Naive B cell (primary cell): Measurements from ENCODE around the gene CBX5. TPM values are rescaled to one million over a fixed set of nuclear protein-coding genes. Genes with fewer than 3 reads are reported as not detected.
A peak's percentile ranks its signal among the peaks of the same experiment; 100 is the strongest.
"Not testable (repeated sequence)": the region's sequence is repeated elsewhere in the genome, so short reads cannot be mapped to it uniquely, and the experiment has no call there.

Experiments
- ATAC-seq, 2 donors: fragments of 150-1000 bp; cut with Tn5 transposase; 2 replicates each; pipeline ENCODE4 v1.10.0; 2021; ENCODE audit warnings: low read depth in 2 of 2, mild to moderate bottlenecking in 2 of 2, moderate library complexity in 2 of 2
- DNase-seq: peaks from one replicate; pipeline ENCODE4 v3.0.0; 2022
- H3K27ac Mint-ChIP-seq, 6 donors: one replicate each; pipeline ENCODE4 v1.8.0; 2020 to 2022; ENCODE audit warnings: mild to moderate bottlenecking in 6 of 6, mixed read lengths in 6 of 6, moderate library complexity in 5 of 6, inconsistent platforms in 2 of 6
- H3K27me3 Mint-ChIP-seq, 3 donors: one replicate each; pipeline ENCODE4 v1.8.0; 2021 to 2022; ENCODE audit warnings: mixed read lengths in 3 of 3, mild to moderate bottlenecking in 1 of 3
- H3K36me3 Mint-ChIP-seq, 2 donors: one replicate each; pipeline ENCODE4 v1.8.0; 2020 to 2022; ENCODE audit warnings: mixed read lengths in 2 of 2, inconsistent platforms in 1 of 2, mild to moderate bottlenecking in 1 of 2
- H3K4me1 Mint-ChIP-seq, 3 donors: one replicate each; pipeline ENCODE4 v1.8.0; 2020 to 2022; ENCODE audit warnings: mixed read lengths in 3 of 3, inconsistent platforms in 1 of 3, mild to moderate bottlenecking in 1 of 3, moderate library complexity in 1 of 3
- H3K4me3 Mint-ChIP-seq, 8 donors: one replicate each; pipeline ENCODE4 v1.8.0; 2020 to 2022; ENCODE audit warnings: mild to moderate bottlenecking in 8 of 8, mixed read lengths in 8 of 8, moderate library complexity in 8 of 8, inconsistent platforms in 2 of 8
- H3K9me3 Mint-ChIP-seq, 7 donors: one replicate each; pipeline ENCODE4 v1.8.0; 2020 to 2022; ENCODE audit warnings: mixed read lengths in 7 of 7, mild to moderate bottlenecking in 5 of 7, inconsistent platforms in 2 of 7, moderate library complexity in 1 of 7
- polyA plus RNA-seq, 6 donors: library from polyadenylated mRNA; unstranded; fragments of 300-500 nt; fragmentation: Illumina TruSeq; gene quantifications; one replicate each; pipeline ENCODE4 v1.2.3, GENCODE V29; 2021; ENCODE audit warnings: low read depth in 6 of 6

Gene CBX5
- polyA plus RNA-seq, 6 donors from 2014 or later: 12.3 to 31.8 (median 24.1) TPM

- not testable (repeated sequence) for DNase-seq, H3K4me3 Mint-ChIP-seq, ATAC-seq, H3K27ac Mint-ChIP-seq, H3K36me3 Mint-ChIP-seq, H3K9me3 Mint-ChIP-seq
- peaks cover 74 to 86% (median 85%) of the 10 kb centered on the region in 3 donors for H3K27me3 Mint-ChIP-seq
- H3K4me1 Mint-ChIP-seq: peaks cover 18 to 44% (median 34%) of the 10 kb centered on the region in 3 donors
Measured at GRCh38 chr12:54194611-54195010, 85.3 kb downstream of the CBX5 start.

- Mint-ChIP-seq H3K4me1 (peaks cover 22 to 49% (median 41%) of the 10 kb centered on the region in 3 donors), H3K27me3 (peaks cover 63 to 77% (median 75%) of the 10 kb centered on the region in 3 donors), H3K36me3 (no peaks in the 10 kb centered on the region), H3K27ac (peak overlapping the region in 1 of 6 donors; percentile 60), H3K4me3 (no peak overlapping the region), H3K9me3 (peaks cover 0 to 2% (median 0%) of the 10 kb centered on the region in 7 donors)
- DNase-seq (no peak), ATAC-seq (no peak)
Measured at GRCh38 chr12:54193434-54193833, 86.5 kb downstream of the CBX5 start.

GRCh38 chr12:54191550-54192022, 88.3 kb downstream of the CBX5 start:
- Mint-ChIP-seq H3K4me1 (peaks cover 23 to 47% (median 42%) of the 10 kb centered on the region in 3 donors), H3K4me3 (peak overlapping the region in 2 of 8 donors; percentile 2 to 69), H3K9me3 (no peaks in the 10 kb centered on the region), H3K36me3 (peaks cover 0 to 4% of the 10 kb centered on the region in 2 donors), H3K27me3 (peaks cover 52 to 61% (median 60%) of the 10 kb centered on the region in 3 donors), H3K27ac (peak overlapping the region in 3 of 6 donors; percentile 8 to 50 (median 49))
- ATAC-seq (peak; percentile 54 to 58), DNase-seq (peak; percentile 75)

- ATAC-seq: no peak
- DNase-seq: no peak
- Mint-ChIP-seq H3K4me3 (peak overlapping the region in 3 of 8 donors; percentile 2 to 69 (median 62)), H3K9me3 (no peaks in the 10 kb centered on the region), H3K36me3 (peaks cover 0 to 6% of the 10 kb centered on the region in 2 donors), H3K4me1 (peaks cover 20 to 44% (median 39%) of the 10 kb centered on the region in 3 donors), H3K27me3 (peaks cover 47 to 56% (median 55%) of the 10 kb centered on the region in 3 donors), H3K27ac (peak overlapping the region in 3 of 6 donors; percentile 8 to 76 (median 50))
Measured at GRCh38 chr12:54191126-54191525, 88.8 kb downstream of the CBX5 start.

GRCh38 chr12:54189198-54189539, 90.8 kb downstream of the CBX5 start:
- ATAC-seq: no peak
- DNase-seq: no peak
- Mint-ChIP-seq H3K4me1 (peaks cover 15 to 35% (median 33%) of the 10 kb centered on the region in 3 donors), H3K27me3 (peaks cover 35 to 39% (median 37%) of the 10 kb centered on the region in 3 donors), H3K27ac (peak overlapping the region in 4 of 6 donors; percentile 7 to 76 (median 74)), H3K9me3 (no peaks in the 10 kb centered on the region), H3K36me3 (peaks cover 0 to 6% of the 10 kb centered on the region in 2 donors), H3K4me3 (peak overlapping the region; percentile 79 to 96 (median 91))

- no peak for ATAC-seq
- no peaks in the 10 kb centered on the region for H3K9me3 Mint-ChIP-seq
Measured at GRCh38 chr12:54187075-54187474, 92.8 kb downstream of the CBX5 start.

GRCh38 chr12:54185919-54186318, 94.0 kb downstream of the CBX5 start:
- H3K36me3 Mint-ChIP-seq: peaks cover 4 to 6% of the 10 kb centered on the region in 2 donors
- peaks cover 11 to 14% (median 12%) of the 10 kb centered on the region in 3 donors for H3K27me3 Mint-ChIP-seq
- ATAC-seq (no peak), DNase-seq (no peak)
- H3K4me1 Mint-ChIP-seq: peaks cover 15 to 30% (median 25%) of the 10 kb centered on the region in 3 donors
- no peaks in the 10 kb centered on the region for H3K9me3 Mint-ChIP-seq
- H3K27ac Mint-ChIP-seq: peak overlapping the region in 3 of 6 donors; percentile 83 to 97 (median 91)
- peak overlapping the region in 1 of 8 donors; percentile 51 for H3K4me3 Mint-ChIP-seq

More at GRCh38 chr12:54187075-54187474, 92.8 kb downstream of the CBX5 start:
- Mint-ChIP-seq H3K27ac (peak overlapping the region in 1 of 6 donors; percentile 71), H3K4me1 (peaks cover 15 to 35% (median 31%) of the 10 kb centered on the region in 3 donors), H3K36me3 (peaks cover 0 to 6% of the 10 kb centered on the region in 2 donors), H3K27me3 (peaks cover 19 to 21% (median 19%) of the 10 kb centered on the region in 3 donors), H3K4me3 (peak overlapping the region in 4 of 8 donors; percentile 64 to 86 (median 74))
- no peak for DNase-seq

GRCh38 chr12:54185297-54185696, 94.6 kb downstream of the CBX5 start:
- not testable (repeated sequence) for H3K36me3 Mint-ChIP-seq, ATAC-seq, H3K27ac Mint-ChIP-seq, H3K9me3 Mint-ChIP-seq, DNase-seq, H3K27me3 Mint-ChIP-seq
- Mint-ChIP-seq H3K4me3 (peak overlapping the region in 1 of 8 donors; percentile 26), H3K4me1 (peaks cover 15 to 30% (median 22%) of the 10 kb centered on the region in 3 donors)

- Mint-ChIP-seq H3K27me3 (no peaks in the 10 kb centered on the region), H3K4me3 (no peak overlapping the region), H3K9me3 (no peaks in the 10 kb centered on the region)
Measured at GRCh38 chr12:54184024-54184805, 95.7 kb downstream of the CBX5 start.

GRCh38 chr12:54182981-54183380, 96.9 kb downstream of the CBX5 start:
- Mint-ChIP-seq H3K4me1 (peaks cover 10 to 23% (median 11%) of the 10 kb centered on the region in 3 donors), H3K36me3 (peaks cover 4 to 6% of the 10 kb centered on the region in 2 donors), H3K9me3 (no peaks in the 10 kb centered on the region), H3K27ac (no peak overlapping the region), H3K27me3 (no peaks in the 10 kb centered on the region), H3K4me3 (no peak overlapping the region)
- ATAC-seq (no peak), DNase-seq (no peak)

More at GRCh38 chr12:54184024-54184805, 95.7 kb downstream of the CBX5 start:
- H3K4me1 Mint-ChIP-seq: peaks cover 15 to 28% (median 15%) of the 10 kb centered on the region in 3 donors
- H3K27ac Mint-ChIP-seq: no peak overlapping the region
- DNase-seq: no peak
- ATAC-seq: no peak
- peaks cover 4 to 6% of the 10 kb centered on the region in 2 donors for H3K36me3 Mint-ChIP-seq

GRCh38 chr12:54182086-54182485, 97.8 kb downstream of the CBX5 start:
- no peaks in the 10 kb centered on the region for H3K27me3 Mint-ChIP-seq
- DNase-seq: no peak
- H3K9me3 Mint-ChIP-seq: no peaks in the 10 kb centered on the region
- H3K4me1 Mint-ChIP-seq: peaks cover 3 to 14% (median 10%) of the 10 kb centered on the region in 3 donors
- H3K4me3 Mint-ChIP-seq: no peak overlapping the region
- H3K36me3 Mint-ChIP-seq: peaks cover 4 to 6% of the 10 kb centered on the region in 2 donors
- no peak for ATAC-seq
- H3K27ac Mint-ChIP-seq: no peak overlapping the region
